ENCODE data around the gene LAMB1. TPM values are rescaled to one million over a fixed set of nuclear protein-coding genes. Genes with fewer than 3 reads are reported as not detected.

Gene LAMB1
- total RNA-seq, 1 experiment from 2014 or later: 32.0 TPM

- CTCF ChIA-PET: no interaction called here
- Histone ChIP-seq H3K4me1 (ENCODE audit: control insufficient read depth in 1 of 2, insufficient read depth in 2 of 2, low read length in 2 of 2) (peaks cover 15 to 38% of the 10 kb centered on the region in 2 experiments), H4K20me1 (ENCODE audit: insufficient read depth) (no peaks in the 10 kb centered on the region), H3K27ac (ENCODE audit: low read depth, low read length) (no peak overlapping the region), H3K36me3 (ENCODE audit: control insufficient read depth in 1 of 2, insufficient read depth in 2 of 2, low read length in 2 of 2) (peaks cover 0 to 13% of the 10 kb centered on the region in 2 experiments; a peak in 1 of 4 replicates), H3K79me2 (ENCODE audit: insufficient read depth, low read length) (no peaks in the 10 kb centered on the region), H3K9me2 (ENCODE audit: insufficient read depth) (no peaks in the 10 kb centered on the region), H3K4me3 (replicated peaks in 1 of 2; ENCODE audit: low read depth in 1 of 2, low read length in 2 of 2) (no peak overlapping the region), H3K9me3 (ENCODE audit: control insufficient read depth in 1 of 2, insufficient read depth in 1 of 2, low read depth in 1 of 2, low read length in 2 of 2) (no peaks in the 10 kb centered on the region), H3K9ac (ENCODE audit: low read length) (no peak overlapping the region), H3K27me3 (ENCODE audit: insufficient read depth, low read length) (no peaks in the 10 kb centered on the region), H3K4me2 (ENCODE audit: low read length) (no peak overlapping the region), H2AFZ (ENCODE audit: low read depth, low read length, poor library complexity, severe bottlenecking) (no peak overlapping the region)
- BruUV-seq (replicated peaks): no TSS peak
- POLR2A ChIA-PET: no interaction called here
- ATAC-seq: no peak
- RAD21 ChIA-PET (ENCODE audit: low non-redundant PET in 1 of 2, low total read pairs in 2 of 2, uncharacterized antibody in 2 of 2, unreplicated experiment in 2 of 2): no interaction called here
- intact Hi-C loops (cut with micrococcal nuclease): no loop called here
- DNase-seq (ENCODE audit: low read depth, low spot score): no peak
- no peak for TF ChIP-seq CBX3 (IDR thresholded peaks at IDR 0.05; ENCODE audit: low read depth)
- no peak for TF ChIP-seq EZH2 (IDR thresholded peaks at IDR 0.05)
- TF ChIP-seq EZH2phosphoT487 (IDR thresholded peaks at IDR 0.05; ENCODE audit: borderline replicate concordance): no peak
Observed at GRCh38 chr7:107953265-107953923, 49.6 kb downstream of the LAMB1 start.

GRCh38 chr7:107951896-107952295 is 51.1 kb downstream of the LAMB1 start:
- Histone ChIP-seq H3K9me3 (ENCODE audit: control insufficient read depth in 1 of 2, insufficient read depth in 1 of 2, low read depth in 1 of 2, low read length in 2 of 2) (no peaks in the 10 kb centered on the region), H3K9ac (ENCODE audit: low read length) (no peak overlapping the region), H3K36me3 (ENCODE audit: control insufficient read depth in 1 of 2, insufficient read depth in 2 of 2, low read length in 2 of 2) (peaks cover 0 to 13% of the 10 kb centered on the region in 2 experiments; a peak in 1 of 4 replicates), H3K4me1 (ENCODE audit: control insufficient read depth in 1 of 2, insufficient read depth in 2 of 2, low read length in 2 of 2) (peaks cover 19 to 41% of the 10 kb centered on the region in 2 experiments), H3K9me2 (ENCODE audit: insufficient read depth) (no peaks in the 10 kb centered on the region), H4K20me1 (ENCODE audit: insufficient read depth) (no peaks in the 10 kb centered on the region), H3K4me2 (ENCODE audit: low read length) (no peak overlapping the region), H2AFZ (ENCODE audit: low read depth, low read length, poor library complexity, severe bottlenecking) (no peak overlapping the region), H3K27ac (ENCODE audit: low read depth, low read length) (no peak overlapping the region), H3K79me2 (ENCODE audit: insufficient read depth, low read length) (no peaks in the 10 kb centered on the region), H3K4me3 (replicated peaks in 1 of 2; ENCODE audit: low read depth in 1 of 2, low read length in 2 of 2) (no peak overlapping the region), H3K27me3 (ENCODE audit: insufficient read depth, low read length) (no peaks in the 10 kb centered on the region)
- BruUV-seq (replicated peaks): no TSS peak
- DNase-seq (ENCODE audit: low read depth, low spot score) (no peak), ATAC-seq (no peak)
- ChIA-PET CTCF (no interaction called here), POLR2A (no interaction called here), RAD21 (ENCODE audit: low non-redundant PET in 1 of 2, low total read pairs in 2 of 2, uncharacterized antibody in 2 of 2, unreplicated experiment in 2 of 2) (no interaction called here)
- no peak for TF ChIP-seq SRF (IDR thresholded peaks at IDR 0.05; ENCODE audit: low read depth)
- TF ChIP-seq RAD21 (IDR thresholded peaks at IDR 0.05; ENCODE audit: low read depth): no peak
- no peak for TF ChIP-seq EGR1 (IDR thresholded peaks at IDR 0.05; ENCODE audit: low read depth)
- intact Hi-C loops (cut with micrococcal nuclease): no loop called here

Measured in HCT116 (cell line).